ENCODE data around the gene RTN4.

The RTN4 gene

GRCh38 chr2:55047677-55048299 lies 2.5 kb downstream of the RTN4 start:
- DNase-seq: peak; percentile 49
- in situ Hi-C loops (cut with HindIII; ENCODE audit: low pct_ligation_motif_present, low pct_unique_long_range_greater_than_20kb, low sequenced_read_pairs): no loop called here

- peak; percentile 57 for DNase-seq
- in situ Hi-C loops (cut with HindIII; ENCODE audit: low pct_ligation_motif_present, low pct_unique_long_range_greater_than_20kb, low sequenced_read_pairs): no loop called here
Observed at GRCh38 chr2:55045780-55046179, 4.5 kb downstream of the RTN4 start.

GRCh38 chr2:55043841-55044240 lies 6.4 kb downstream of the RTN4 start:
- in situ Hi-C loops (cut with HindIII; ENCODE audit: low pct_ligation_motif_present, low pct_unique_long_range_greater_than_20kb, low sequenced_read_pairs): no loop called here
- no peak for DNase-seq

- no peak for DNase-seq
- in situ Hi-C loops (cut with HindIII; ENCODE audit: low pct_ligation_motif_present, low pct_unique_long_range_greater_than_20kb, low sequenced_read_pairs): no loop called here
Observed at GRCh38 chr2:55038428-55038827, 11.8 kb downstream of the RTN4 start.

GRCh38 chr2:55035716-55036115 lies 14.5 kb downstream of the RTN4 start:
- DNase-seq: no peak
- in situ Hi-C loops (cut with HindIII; ENCODE audit: low pct_ligation_motif_present, low pct_unique_long_range_greater_than_20kb, low sequenced_read_pairs): no loop called here

- in situ Hi-C loops (cut with HindIII; ENCODE audit: low pct_ligation_motif_present, low pct_unique_long_range_greater_than_20kb, low sequenced_read_pairs): no loop called here
Observed at GRCh38 chr2:55033921-55034320, 16.3 kb downstream of the RTN4 start.

GRCh38 chr2:55033076-55033742 lies 17.0 kb downstream of the RTN4 start:
- no peak for DNase-seq
- in situ Hi-C loops (cut with HindIII; ENCODE audit: low pct_ligation_motif_present, low pct_unique_long_range_greater_than_20kb, low sequenced_read_pairs): no loop called here

More at GRCh38 chr2:55033921-55034320, 16.3 kb downstream of the RTN4 start:
- DNase-seq: no peak

- in situ Hi-C loops (cut with HindIII; ENCODE audit: low pct_ligation_motif_present, low pct_unique_long_range_greater_than_20kb, low sequenced_read_pairs): no loop called here
- no peak for DNase-seq
Observed at GRCh38 chr2:55031505-55031904, 18.7 kb downstream of the RTN4 start.

GRCh38 chr2:55030766-55031165 lies 19.5 kb downstream of the RTN4 start:
- DNase-seq: no peak
- in situ Hi-C loops (cut with HindIII; ENCODE audit: low pct_ligation_motif_present, low pct_unique_long_range_greater_than_20kb, low sequenced_read_pairs): no loop called here

GRCh38 chr2:55029098-55029497 lies 21.2 kb downstream of the RTN4 start:
- DNase-seq: no peak
- in situ Hi-C loops (cut with HindIII; ENCODE audit: low pct_ligation_motif_present, low pct_unique_long_range_greater_than_20kb, low sequenced_read_pairs): no loop called here

GRCh38 chr2:55027226-55027625 lies 23.0 kb downstream of the RTN4 start:
- in situ Hi-C loops (cut with HindIII; ENCODE audit: low pct_ligation_motif_present, low pct_unique_long_range_greater_than_20kb, low sequenced_read_pairs): no loop called here
- DNase-seq: no peak

- in situ Hi-C loops (cut with HindIII; ENCODE audit: low pct_ligation_motif_present, low pct_unique_long_range_greater_than_20kb, low sequenced_read_pairs): no loop called here
- no peak for DNase-seq
Observed at GRCh38 chr2:55026202-55026601, 24.0 kb downstream of the RTN4 start.

GRCh38 chr2:55025627-55026026 lies 24.6 kb downstream of the RTN4 start:
- in situ Hi-C loops (cut with HindIII; ENCODE audit: low pct_ligation_motif_present, low pct_unique_long_range_greater_than_20kb, low sequenced_read_pairs): no loop called here
- DNase-seq: no peak

- DNase-seq: no peak
- in situ Hi-C loops (cut with HindIII; ENCODE audit: low pct_ligation_motif_present, low pct_unique_long_range_greater_than_20kb, low sequenced_read_pairs): no loop called here
Observed at GRCh38 chr2:55025082-55025481, 25.2 kb downstream of the RTN4 start.

- in situ Hi-C loops (cut with HindIII; ENCODE audit: low pct_ligation_motif_present, low pct_unique_long_range_greater_than_20kb, low sequenced_read_pairs): no loop called here
Observed at GRCh38 chr2:55022476-55022875, 27.8 kb downstream of the RTN4 start.

GRCh38 chr2:55019526-55020258 lies 30.6 kb downstream of the RTN4 start:
- DNase-seq: no peak
- in situ Hi-C loops (cut with HindIII; ENCODE audit: low pct_ligation_motif_present, low pct_unique_long_range_greater_than_20kb, low sequenced_read_pairs): no loop called here

More at GRCh38 chr2:55022476-55022875, 27.8 kb downstream of the RTN4 start:
- DNase-seq: no peak

- in situ Hi-C loops (cut with HindIII; ENCODE audit: low pct_ligation_motif_present, low pct_unique_long_range_greater_than_20kb, low sequenced_read_pairs): no loop called here
- no peak for DNase-seq
Observed at GRCh38 chr2:55018619-55019018, 31.6 kb downstream of the RTN4 start.

- in situ Hi-C loops (cut with HindIII; ENCODE audit: low pct_ligation_motif_present, low pct_unique_long_range_greater_than_20kb, low sequenced_read_pairs): no loop called here
- no peak for DNase-seq
Observed at GRCh38 chr2:55017880-55018279, 32.4 kb downstream of the RTN4 start.

GRCh38 chr2:55017428-55017827 lies 32.8 kb downstream of the RTN4 start:
- DNase-seq: no peak
- in situ Hi-C loops (cut with HindIII; ENCODE audit: low pct_ligation_motif_present, low pct_unique_long_range_greater_than_20kb, low sequenced_read_pairs): no loop called here

Data from ACHN (cell line).